SKM-1 treated with dmso at 0.1 percent for 144 hours (cell line): ENCODE measurements around the gene C11orf54.

Source experiments
- DNase-seq: peaks from one replicate; lab custom pipeline; 2025; ENCODE audit not compliant: unreplicated experiment; lab: John Stamatoyannopoulos, UW

Gene C11orf54

DNA sequence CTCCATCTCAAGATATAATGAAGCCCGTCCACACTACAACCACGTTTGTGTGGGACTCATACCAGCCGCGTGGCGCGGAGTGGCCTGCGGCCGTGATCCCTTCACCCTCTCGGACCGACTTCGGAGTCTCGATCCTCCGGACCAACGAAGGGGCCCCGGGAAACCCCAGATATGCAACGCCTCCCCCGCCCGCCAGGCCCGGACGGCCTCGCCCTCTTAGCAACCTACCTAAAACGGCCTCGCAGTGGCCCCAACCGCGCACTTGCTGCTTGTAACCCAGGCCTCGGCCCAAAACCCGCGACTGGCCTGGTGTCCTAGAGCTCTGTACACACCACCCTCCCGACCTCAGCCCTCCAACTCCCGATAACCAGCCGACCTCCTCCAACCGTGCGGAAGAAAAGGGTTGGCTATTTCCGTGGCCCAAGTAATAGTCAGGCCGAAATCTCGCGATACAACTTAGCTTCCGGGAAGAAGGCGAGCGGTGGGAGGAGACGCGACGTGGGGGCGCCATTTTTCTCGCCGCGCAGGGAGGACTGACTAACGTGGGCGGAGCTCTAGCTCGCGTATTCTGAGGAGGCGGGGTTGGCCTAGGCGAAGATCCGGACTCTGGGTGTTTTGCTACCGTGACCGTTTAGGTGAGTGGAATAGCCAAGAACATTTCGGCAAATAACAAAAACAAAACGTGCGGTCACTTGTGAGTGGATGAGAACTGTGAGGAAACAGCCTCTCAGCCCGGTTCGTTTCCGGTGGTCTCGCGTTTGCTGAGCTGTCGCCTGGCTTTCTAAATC, at the start of gene C11orf54, which contains the start of gene TAF1D:
Gene C11orf54, plus strand, starts transcription at position 579 of the 788 bp plus-strand sequence. CDS start 5,722 bp downstream, outside the sequence.
Gene TAF1D, minus strand, starts transcription at position 402 of the 788 bp plus-strand sequence. CDS start 2,191 bp downstream, outside the sequence.
- peak; percentile 98 for DNase-seq

DNA sequence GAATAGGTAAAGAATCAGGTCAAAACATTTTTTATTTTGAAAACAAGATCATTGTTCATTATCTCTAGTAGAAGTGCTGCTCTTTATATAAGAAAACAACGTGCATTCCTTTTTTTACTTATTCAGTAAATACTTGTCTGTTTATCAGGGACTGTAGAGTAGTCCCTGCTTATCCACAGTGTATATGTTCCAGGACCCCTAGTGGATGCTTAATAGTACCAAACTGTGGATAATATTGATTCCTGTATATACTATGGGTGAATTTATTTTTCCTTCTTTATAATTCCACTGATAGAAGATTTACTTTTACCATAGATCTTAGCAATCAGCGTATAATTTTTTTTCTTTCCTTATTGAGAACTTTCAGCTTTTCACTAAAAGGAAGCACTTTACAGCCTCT, 47.4 kb upstream of the C11orf54 start:
- DNase-seq = peak; percentile 9

DNA sequence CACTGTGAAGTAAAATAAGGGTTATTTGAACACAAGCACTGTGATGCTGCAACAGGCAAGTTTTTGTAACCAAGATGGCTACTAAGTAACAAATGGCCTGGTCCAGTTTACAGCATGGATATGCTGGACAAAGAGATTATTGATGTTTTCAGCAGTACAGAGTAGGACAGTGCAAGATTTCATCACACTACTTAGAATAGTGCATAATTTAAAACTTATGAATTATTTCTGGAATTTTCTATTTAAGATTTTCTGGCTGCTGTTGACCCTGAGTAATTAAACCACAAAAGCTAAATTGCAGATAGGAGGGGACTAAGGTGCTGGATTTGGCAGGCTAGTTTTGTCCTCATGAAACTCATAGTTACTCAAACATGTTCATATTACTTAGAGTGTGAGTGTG, 46.9 kb upstream of the C11orf54 start:
- DNase-seq = no peak

DNA sequence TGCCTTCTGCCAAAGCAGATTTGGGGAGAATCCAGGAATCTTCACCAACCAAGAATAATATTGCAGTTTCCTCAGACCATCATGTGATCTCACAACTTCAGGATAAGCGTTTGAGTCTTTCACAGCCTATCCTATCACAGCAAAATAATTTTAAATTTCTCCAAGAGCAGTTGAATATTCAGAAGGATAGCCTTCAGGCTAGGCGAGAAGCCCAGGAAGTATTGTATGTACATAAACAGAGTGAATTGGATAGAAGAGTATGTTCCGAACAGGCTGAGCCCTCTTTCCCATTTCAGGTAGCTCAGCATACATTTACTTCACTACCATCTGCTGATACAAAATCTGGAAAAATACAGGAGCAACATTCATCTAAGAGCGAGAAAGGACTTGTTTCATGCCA, 43.9 kb upstream of the C11orf54 start:
- DNase-seq = no peak

DNA sequence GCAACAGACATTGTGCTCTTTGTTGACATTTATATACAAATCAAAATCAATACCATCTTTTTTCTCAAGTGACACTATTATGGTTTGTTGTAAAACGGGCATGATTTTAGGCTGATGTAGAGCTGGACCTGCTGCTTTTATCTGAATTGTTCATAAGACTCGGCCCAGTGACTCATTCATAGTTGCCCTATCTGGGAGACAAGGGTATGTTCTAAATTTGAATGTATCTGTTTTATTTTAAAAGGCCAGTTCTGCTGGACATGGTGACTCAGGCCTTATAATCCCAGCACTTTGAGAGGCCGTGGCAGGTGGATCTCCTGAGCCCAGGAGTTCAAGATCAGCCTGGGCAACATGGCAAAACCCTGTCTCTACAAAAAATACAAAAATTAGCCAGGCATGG, 40.6 kb upstream of the C11orf54 start:
- no peak for DNase-seq

DNA sequence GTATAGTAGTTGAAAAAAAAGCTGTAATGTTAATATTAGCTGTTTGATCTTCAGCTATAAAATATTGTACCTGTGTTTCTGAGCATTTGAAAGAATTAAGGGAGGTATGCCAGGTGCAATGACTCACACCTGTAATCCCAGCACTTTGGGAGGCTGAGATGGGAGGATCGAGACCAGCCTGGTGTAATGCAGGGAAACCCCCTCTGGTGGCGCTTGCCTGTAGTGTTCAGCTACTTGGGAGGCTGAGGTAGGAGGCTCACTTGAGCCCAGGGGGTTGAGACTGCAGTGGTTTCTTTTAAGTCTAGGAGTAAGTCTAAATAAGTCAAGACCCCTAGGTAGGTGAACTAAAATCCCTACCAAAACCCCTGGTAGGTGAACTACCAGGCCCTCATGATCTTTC, 37.2 kb upstream of the C11orf54 start:
- no peak for DNase-seq

DNA sequence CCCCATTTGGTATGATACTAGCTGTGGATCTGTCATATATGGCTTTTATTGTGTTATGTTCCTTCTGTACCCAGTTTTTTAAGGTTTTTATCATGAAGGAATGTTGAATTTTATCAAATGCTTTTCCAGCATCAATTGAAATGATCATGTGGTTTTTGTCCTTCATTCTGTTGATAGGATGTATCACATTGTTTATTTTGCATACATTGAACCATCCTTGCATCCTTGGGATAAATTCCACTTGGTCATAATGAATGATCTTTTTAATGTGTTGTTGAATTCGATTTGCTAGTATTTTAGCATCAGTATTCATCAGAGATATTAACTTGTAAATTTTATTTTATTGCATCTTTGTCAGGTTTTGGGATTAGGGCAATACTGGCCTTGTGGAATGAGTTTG, 31.2 kb upstream of the C11orf54 start:
- DNase-seq = no peak

DNA sequence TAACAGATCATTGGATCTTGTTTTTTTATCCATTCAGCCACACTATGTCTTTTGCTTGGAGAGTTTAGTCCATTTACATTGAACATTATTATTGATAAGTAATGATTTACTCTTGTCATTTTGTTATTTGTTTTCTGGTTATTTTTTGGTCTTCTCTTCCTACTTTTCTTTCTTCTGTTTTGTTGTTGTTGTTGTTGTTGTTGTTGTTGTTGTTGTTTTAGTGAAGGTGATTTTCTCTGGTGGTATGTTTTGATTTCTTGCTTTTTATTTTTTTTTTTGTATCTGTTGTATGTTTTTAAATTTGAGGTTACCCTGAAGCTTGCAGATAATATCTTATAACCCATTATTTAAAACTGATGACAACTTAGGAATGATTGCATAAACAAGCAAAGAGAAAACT, 28.8 kb upstream of the C11orf54 start:
- DNase-seq = no peak

DNA sequence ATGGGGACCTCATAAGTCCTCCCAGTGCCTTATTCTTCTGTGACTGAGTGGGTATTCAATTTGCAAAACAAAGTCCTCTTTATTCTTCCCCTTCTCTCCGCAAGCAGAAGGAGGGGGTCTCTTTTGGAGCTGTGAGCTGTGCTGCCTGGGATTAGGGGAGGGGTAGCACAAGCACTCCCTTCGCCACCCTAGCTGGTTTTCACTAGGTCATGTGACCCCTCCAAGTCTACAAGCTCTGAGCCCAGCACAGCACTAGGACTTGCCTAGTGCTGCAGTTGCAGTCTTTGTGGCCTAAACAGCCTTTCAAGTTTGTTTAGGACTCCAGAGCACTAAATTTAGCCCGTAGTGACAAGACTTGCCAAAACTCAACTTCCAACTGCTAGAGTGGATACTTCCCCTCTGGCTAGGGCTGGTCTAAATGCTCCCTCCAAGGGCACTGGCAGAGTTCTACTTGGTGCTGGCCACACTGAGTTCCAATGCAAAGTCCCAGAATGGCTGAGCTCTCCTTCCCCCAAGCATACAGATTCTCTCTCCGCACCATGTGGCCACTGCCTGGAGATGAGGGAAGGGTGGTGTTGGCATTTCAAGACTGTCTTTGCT, 25.6 kb upstream of the C11orf54 start:
- no peak for DNase-seq

DNA sequence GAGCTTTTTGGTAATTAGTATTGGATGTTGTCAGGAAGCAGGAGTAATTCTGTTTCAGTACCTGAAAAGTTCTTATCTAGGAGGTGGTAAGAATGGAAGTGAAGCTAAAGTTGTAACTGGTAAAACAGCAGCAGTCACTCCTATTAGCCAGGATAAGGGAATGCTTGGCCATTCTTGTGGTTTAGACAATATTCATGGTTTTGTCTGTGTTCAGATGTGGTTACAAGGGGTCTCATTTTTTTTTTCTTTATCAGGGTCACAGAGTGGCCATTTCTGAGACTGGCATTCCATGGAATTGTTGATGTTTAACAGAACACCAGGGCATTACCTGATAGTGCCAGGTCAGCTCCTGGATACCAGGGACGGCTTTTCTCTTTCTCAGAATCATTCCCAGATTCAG, 24.0 kb upstream of the C11orf54 start:
- DNase-seq = no peak

DNA sequence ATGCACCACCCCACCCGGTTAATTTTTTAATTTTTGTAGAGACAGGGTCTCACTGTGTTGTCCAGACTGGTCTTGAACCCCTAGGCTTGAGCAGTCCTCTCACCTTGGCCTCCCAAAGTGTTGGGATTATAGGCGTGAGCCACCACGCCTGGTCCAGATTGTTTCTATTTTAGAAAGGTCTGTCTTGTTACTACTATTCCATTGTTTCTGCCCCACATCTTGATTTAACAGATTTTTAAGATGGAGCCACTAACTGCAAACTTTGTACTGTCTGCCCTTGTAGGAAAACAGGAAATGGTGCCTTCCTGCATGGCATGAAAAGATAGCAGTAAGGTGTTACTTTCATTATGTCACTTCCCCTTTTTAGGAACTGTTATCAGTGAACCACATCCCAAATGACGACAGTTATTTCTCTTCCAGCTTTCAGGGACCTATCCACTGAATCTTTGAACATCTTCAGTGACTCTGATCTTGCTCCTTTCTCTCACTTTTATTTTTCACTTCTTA, 23.4 kb upstream of the C11orf54 start:
- DNase-seq = peak; percentile 74

DNA sequence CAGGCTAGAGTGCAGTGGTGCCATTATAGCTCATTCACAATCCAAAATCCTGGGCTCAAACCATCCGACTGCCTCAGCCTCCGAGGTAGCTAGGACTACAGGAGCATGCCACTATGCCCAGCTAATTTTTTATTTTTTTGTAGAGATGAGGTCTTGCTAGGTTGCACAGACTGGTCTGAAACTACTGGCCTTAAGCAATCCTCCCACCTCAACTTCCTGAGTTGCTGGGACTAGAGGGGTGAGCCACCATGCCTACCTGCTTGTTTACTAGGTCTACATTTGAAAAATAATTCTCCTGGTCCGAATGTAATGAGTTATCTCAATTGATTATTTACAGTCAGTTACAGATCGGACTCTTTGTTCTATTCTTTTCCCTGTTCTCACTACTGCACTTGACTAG, 22.2 kb upstream of the C11orf54 start:
- DNase-seq = no peak

DNA sequence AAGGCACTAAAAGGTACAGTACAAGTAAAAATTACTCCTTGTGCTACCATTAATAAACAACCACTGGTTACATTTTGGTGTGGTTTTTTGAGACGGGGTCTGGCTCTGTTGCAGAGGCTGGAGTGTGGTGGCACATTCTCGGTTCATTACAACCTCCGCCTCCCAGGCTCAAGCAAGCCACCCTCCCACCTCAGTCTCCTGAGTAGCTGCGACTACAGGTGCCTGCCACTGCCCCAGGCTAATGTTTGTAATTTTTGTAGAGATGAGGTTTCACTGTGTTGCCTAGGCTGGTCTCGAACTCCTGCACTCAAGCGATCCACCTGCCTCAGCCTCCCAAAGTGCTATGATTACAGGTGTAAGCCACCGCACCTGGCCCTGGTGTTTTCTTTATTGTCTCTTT, 20.9 kb upstream of the C11orf54 start:
- no peak for DNase-seq

DNA sequence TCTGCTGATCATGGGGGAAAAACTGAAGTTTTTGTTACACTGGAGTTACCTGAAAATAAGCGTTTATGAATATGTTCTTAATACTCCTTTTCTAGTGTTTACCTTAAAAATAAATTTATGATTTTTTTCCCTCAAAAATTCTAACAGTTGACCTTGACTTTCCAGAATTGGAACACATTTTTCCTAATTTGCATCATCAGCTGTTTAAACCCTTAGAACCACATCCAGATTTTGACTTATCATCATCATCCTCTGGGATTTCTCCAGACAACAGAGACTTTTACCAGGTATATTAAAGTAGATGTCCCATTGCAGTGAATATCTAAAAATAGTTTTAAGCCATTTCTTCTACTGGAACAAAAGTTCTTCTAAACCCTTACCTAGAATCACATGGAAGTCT, 17.4 kb upstream of the C11orf54 start:
- DNase-seq = no peak

DNA sequence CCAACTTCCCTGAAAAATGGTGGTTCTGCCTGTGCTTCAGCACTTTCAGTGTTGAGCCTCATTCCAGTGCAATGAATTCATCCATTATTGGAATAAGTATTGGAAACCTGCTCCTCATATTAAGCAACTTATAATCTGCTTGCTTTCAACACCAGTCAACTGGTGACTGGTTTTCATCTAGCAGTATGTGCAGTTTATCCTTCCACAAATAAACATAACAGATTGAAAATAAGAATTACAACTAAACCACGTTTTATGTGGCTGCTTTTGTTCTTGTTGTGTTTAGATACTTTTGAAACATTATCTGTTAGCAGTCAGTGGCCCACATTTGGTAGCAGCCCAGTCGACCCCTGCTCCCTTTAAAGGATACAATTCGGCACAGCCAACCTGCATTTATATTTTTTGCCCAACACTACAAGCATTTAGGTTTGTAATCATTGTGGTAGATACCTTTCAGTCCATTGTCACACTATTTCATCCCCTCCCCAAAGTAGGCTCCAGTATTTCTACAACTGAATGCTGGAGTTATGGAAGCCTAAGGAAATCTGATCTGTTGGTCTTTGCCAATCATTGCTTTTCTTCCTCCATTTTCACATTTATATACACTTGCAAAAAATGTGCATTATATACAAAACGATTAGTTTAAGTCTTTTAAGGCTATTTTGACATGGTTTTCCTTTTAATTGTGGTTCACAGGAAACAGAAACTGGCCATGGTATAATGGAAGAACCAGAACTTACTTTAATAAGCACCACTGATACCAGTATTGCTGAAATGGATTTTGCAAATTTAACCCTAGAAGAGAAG, 13.3 kb upstream of the C11orf54 start:
- DNase-seq = no peak

DNA sequence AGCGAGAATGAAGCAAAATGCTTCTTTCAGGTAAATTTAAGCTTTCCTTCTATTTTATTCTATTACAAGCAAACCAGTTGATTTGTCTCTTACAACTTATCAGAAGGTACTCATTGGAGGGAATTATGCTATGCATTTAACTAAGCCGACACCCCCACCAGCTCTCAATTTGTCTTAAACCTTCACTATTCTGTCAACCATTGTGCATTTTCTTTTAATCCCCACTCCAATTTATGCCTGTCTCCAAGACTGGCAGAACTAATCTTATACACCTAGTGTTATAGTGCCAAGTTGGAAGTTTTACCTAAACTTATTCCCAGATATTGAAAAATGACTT, 12.7 kb upstream of the C11orf54 start:
- no peak for DNase-seq

DNA sequence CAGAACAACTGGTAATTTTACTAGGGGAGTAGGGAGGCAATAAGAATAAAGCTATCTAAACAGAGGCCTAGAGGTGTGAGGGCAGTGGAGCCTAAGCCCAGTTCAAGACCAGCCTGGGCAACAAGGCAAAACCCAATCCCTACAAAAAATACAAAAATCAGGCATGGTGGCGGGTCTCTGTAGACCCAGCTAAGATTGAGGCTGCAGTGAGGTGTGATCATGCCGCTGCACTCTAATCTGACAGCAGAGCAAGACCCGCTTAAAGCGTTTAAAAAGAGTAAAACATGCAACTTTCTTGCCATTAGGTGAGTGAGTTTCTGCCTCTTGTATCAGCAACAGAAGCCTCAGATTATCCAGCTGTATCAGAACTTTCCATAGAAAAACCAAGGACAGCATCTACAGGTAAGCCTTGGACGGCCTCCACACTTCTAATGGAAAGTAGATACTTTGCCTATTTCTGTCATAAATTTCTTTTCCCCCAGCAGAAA, 12.3 kb upstream of the C11orf54 start:
- DNase-seq = no peak

DNA sequence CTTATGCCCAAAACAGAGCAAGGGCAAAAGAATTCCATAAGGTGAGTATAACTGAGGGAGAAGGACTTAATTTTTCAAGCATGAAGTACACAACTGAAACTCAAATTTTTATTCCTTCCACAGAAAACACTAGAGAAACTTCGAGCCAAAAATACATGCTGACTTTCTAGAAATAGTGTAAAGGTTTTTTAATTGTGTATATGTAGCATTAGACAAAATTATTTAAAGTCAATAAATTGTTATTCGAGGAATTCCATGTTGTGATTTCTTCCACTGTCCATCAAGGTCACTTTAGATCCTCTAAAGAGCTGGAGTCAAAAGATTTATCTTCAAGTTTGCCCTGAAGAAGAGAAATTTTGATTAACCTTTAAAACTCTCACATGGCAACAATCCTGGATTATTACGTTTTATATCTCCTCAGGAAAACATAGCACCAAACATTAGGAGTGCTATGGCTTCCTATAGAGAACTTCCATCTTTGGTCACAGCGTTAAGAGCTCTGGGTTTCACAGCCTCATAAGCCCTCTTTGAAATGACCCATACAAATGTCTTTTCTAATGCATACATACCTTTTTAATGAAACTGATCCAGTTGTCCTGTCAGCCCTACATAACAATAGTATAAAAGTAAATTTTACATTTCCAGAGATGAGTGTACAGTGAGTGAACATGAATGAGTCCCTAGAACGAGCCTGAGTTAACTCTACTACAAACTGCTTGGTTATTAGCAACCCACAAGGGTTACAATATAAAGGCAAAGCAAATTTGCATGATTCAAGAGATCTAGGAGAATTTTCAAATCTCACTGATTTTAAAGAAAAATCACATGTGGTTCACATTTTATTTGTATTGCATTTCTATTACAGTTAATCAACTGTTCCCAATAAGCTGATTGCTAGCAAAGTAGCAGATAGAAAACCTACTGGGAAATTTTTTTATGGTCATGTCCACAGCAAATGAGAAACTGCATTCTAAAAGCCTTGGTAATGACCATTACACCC, 11.1 kb upstream of the C11orf54 start:
- no peak for DNase-seq

DNA sequence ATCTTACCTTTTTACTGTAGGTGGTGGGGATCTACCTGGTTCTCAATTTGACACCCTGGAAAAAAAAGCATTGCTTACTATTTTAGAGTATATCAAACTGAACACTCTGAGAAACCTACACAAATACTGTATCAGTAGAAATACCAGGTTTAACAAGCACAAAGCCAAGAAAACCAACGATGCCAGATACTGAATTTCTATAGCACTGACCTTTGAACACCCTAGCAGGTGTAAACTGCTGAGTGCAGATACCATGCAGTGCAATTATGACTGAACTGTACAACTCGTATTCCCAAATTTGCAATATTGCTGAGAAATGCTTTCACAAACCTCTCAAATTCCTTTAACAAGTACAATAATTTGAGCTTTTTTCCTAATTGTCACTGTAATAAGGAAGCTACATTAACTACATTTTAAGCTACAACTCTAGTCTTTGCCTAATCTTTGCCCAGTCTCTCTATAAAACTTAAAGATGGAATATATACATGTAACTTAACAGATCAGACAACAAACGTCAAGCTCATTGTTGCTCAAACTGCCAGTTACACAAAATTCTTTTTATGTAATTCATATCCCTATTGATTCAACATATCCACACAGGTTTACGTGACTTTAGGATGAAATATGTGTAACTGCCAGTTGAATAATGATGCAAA, 9.1 kb upstream of the C11orf54 start:
- no peak for DNase-seq

DNA sequence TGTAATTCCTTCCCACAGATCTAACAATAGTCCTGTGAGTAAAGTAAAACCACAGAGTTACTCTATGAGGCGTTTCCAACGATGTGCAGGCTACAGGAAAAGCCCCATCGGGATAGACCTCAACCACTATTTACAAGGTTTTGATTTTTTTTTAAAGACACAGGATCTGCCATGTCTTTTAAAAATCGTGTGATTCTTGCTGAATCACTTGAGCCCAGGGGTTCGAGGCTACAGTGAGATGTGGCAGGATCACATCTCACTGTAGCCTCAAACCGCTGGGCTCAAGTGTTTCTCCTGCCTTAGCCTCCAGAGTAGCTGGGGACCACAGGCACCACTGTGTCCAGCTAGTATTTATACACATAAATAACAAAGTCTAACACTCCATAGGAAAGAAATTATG, 8.0 kb upstream of the C11orf54 start:
- no peak for DNase-seq
